SHP77 treated with DMSO at 0.1 percent for 48 hours (cell line): Measurements from ENCODE around the gene TFEB.

ENCODE experiments used
- DNase-seq: peaks from one replicate; lab custom pipeline; 2025; lab: John Stamatoyannopoulos, UW

TFEB gene

GRCh38 chr6:41674231-41675000 lies 61.0 kb downstream of the TFEB start:
- DNase-seq: no peak

GRCh38 chr6:41673704-41674000 lies 61.8 kb downstream of the TFEB start:
- DNase-seq: no peak

- DNase-seq: no peak
Observed at GRCh38 chr6:41672816-41673703, 62.3 kb downstream of the TFEB start.

GRCh38 chr6:41672016-41672415 lies 63.4 kb downstream of the TFEB start:
- no peak for DNase-seq

DNA sequence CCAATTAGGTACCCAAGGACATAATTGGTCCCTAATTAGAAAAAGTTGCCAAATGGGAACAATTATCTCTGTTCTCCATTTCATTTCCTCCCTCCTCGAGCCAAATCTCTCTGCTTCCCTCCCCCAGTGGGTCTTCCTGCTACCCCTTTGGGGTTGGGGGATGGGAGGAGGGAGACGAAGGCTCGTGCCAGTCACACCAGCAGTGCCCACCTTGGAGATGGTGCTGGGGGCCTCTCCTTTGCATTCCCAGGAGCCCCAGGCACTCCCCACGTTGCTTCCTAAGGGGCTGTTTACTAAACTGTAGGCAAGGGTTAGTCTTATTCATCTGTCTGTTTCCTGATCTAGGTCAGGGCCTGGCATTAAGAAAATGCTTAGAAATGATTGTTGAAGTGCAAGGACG lies 64.0 kb downstream of the TFEB start:
- no peak for DNase-seq

GRCh38 chr6:41670703-41671360 lies 64.6 kb downstream of the TFEB start:
- DNase-seq: no peak

DNA sequence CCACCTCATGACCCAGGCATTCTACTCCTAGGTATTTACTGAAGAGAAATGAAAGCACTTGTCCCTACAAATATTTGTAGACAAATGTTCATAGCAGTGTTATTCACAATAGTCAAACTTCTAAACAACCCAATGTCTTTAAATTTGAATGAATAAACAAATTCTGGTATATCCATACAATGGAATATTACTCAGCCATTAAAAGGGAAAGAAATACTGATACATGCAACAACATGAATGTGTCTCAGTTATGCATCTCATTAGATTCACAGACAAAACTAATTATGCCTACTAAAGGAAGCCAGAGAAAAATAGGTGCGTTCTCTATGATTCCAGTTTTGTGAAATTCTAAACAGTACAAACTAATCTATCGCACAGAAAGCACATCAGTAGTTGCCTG lies 66.4 kb downstream of the TFEB start:
- DNase-seq: no peak

DNA sequence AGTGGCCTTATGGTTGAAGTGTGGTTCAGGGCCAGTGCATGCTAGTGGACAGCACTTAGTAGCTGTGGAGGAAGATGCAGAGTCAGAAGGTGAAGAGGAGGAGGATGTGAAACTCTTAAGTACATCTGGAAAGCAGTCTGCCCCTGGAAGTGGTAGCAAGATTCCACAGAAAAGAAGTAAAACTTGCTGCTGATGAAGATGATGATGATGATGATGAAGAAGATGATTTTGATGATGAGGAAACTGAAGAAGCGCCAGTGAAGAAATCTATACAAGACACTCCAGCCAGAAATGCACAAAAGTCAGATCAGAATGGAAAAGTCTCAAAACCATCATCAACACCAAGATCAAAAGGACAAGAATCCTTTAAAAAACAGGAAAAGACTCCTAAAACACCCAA lies 68.2 kb downstream of the TFEB start:
- DNase-seq: no peak

DNA sequence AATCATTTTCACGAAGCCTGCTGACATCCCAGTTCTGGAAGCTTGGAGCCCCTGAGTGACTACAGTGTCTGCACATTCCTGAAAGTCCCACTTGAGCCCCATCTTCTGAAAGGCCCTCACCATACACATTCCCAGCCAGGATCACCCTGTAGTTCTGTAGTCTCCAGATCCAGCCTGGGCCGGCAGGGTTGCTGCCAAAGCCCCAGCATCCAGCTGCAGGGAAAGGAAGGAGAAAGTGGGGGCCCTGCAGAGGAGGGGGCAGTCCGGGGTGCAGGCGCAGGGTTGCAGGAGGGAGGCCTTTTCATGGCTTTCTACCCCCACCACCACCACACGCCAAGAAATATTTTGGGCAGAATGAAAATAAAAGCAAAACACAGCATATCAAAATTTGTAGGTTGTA lies 71.1 kb downstream of the TFEB start:
- no peak for DNase-seq

DNA sequence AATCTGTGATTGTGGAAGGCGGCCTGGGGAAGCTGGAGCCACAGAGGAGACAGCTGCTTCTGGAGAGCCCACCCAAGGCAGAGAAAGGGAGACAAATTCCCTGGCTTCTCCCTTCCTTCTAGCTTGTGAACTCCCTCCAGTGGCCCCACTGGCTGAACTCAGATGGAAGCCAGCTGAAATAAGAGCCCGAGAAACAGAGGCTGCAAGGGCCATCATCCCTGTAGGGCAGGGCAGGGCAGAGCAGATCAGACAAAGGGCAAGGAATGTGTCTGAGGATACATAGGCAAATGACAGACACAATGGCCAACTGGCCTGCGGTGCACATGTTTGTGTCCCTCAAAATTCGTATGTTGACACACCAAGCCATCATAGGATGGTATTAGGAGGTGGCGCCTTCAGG lies 71.8 kb downstream of the TFEB start:
- no peak for DNase-seq

DNA sequence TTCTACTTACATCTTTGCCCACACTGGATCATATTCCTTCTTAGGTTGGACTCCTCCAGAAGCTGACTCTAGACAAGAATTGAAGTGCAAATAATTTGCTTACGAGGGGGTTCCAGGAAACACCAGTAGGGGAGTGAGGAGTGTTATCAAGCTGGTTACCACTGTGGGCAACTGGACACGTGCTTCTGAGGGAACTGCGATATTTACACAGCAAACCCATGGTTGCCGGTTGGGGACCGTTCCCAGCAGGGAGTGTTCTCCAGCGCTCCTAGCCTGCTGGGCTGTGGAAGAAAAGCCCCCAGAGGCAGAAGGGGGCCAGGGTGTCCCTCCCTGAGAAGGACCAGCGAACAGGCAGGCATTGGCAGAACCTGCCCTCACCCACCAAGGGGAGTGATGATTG lies 75.5 kb downstream of the TFEB start:
- DNase-seq: no peak

DNA sequence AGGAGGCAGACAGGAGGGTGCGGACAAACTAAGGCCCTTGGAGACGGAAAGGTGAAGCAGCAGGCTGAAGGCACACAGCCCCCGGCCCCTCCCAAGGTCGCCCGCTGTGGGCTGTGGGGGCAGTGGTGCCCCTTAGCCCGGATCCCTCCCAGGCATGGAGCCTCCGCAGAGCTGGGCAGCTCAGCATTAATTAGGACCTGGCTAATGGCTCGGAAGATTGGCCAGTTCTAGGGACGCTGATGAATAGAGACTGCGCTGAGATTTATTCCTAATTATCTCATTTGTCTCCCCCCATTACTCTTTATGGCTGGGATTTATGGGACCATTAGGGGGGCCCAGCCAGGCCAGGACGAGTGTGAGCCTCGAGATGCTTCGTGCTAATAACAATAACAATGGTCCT lies 76.8 kb downstream of the TFEB start:
- DNase-seq: no peak

DNA sequence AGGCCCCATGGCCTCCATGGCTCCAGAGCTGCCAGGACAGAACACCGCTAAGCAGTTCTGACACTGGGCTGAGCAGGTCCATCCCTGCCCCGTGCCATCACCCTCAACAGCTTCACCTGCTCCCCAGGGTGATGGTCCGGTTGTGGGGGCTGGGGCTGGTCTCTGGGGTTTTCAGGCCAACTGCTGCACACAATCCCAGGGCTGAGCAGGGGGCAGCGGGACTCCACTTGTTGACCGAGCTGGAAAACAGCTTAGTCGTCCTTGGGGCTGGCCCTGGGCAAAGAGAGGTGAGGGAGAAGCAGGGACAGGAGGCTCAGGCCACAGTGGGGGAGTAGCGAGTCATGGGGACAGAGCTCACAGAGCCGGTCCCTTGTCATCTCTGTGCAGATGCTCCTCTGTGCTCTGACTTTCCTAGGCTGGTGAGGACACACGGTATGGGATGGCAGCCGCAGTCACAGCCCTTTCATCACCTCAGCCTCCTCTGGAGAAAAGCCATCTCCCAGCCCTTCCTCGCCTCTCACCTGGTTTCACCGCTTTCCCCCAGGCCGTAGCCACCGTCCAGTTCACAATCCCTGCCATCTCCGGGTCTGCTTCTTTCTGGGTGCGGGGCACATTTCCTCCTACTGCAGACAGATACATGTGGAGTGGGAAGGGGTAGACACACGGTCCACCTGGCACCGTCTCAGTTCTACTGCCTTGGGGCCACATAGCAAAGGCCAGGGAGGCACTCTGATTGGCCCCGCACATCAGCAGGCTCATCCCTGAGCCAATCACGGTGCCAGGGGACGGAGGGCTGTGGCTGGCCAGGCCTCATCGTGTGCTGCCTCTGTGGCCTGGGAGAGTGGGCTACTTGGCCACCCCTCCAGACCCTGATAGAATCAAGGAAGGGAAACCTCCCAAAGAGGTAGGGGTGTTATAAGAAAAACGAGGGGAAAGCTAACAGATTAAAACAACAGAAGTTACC lies 78.0 kb downstream of the TFEB start:
- no peak for DNase-seq

GRCh38 chr6:41656002-41656691 lies 79.3 kb downstream of the TFEB start:
- DNase-seq: no peak

DNA sequence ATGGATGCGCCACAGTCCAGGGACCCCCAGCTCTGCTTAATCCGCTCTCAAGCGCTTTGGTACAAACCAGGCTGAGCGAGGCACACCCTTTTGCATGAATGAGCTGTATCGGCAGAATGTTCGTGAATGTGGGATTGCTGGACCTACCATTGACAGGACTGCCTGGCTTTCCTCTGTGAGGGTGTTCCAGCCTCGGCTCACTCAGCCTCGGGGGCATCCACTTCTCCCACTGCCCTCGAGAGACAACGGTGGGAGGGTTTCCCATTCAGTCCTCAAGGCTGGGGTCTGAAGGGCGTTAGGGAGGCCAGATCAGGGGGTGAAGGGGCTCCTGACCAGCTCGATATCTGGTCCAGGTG lies 79.8 kb downstream of the TFEB start:
- DNase-seq: no peak

GRCh38 chr6:41655176-41655575 lies 80.2 kb downstream of the TFEB start:
- DNase-seq: no peak

DNA sequence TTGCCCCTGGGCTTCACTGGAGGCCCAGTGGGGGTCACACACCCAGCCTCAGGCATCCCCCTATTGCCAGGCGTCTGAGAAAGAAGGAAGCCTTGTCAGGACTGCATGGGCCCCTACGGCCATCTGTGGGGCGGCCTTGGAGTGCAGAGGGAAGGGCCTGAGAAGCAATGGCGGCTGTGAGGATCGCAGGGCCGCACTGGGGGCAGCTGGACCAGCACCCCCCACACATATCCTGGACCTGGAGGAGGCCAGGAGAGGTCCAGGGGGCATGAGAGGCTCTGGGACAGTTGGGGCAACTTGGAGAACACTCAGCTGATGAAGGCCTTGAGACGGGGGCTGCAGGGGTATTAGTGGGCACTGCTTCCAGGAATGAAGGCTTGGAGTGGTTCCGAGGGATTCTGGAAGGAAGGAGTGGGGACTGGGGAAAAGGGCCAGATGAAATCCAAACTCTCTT lies 80.7 kb downstream of the TFEB start:
- DNase-seq: no peak

DNA sequence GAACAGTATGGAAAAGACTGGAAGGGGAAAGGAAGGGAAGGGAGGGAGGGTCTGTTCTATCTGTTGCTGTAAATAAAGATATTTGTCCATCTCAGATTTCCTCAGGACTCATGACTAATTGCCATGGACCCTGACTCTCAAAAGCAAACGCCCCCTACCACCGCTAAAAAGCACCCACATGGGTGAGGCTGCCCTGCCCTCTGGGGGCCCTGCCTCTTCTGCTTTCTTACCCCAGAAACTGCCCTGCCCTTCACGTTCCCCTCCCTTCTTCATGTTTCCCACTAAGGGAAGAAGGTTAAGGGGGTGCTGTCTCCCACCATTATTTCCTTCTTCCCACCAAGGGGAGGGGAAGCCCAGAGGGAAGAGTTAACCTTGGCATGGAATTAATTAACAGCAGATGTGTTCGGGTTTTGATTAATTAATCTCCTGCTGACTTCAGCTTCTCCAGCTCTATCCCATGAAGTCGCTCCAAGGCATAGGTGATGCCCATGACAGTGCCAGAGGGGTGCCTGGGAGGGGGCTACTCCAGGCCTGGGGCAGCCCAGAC lies 81.2 kb downstream of the TFEB start:
- no peak for DNase-seq

DNA sequence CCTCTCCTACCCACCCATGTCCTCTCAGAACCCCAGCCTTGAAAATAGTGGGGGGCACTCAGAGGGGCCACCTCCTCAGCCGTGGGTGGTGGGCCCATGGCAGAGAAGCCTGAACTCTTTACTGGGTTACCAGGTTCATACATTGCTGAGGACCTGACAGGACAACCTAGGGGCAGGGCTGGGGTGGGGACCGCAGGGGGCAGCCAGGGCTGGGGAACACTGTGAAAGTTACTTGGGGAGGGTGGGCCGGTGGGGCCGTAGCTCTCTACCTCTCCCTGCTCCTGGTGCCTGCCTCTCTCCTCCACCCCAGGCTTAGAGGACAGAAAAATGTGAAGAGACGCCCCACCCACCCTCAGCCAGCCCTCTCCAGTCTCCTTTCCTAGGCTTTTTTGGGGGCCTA lies 81.7 kb downstream of the TFEB start:
- no peak for DNase-seq

- DNase-seq: no peak
Observed at GRCh38 chr6:41652866-41653652, 82.3 kb downstream of the TFEB start.
